ENCODE measurements around the gene ZNF506.

- TF ChIP-seq EZH2phosphoT487 (IDR thresholded peaks at IDR 0.05; ENCODE audit: insufficient read depth, low read depth) (no peak), EZH2 (IDR thresholded peaks at IDR 0.05; ENCODE audit: insufficient read depth, poor library complexity, severe bottlenecking) (no peak)
Measured at GRCh38 chr19:19820774-19821320, 703 bp downstream of the ZNF506 start.

Data from GM23248 (cell line).